ENCODE results near the gene NCR2. TPM values are rescaled to one million over a fixed set of nuclear protein-coding genes. Genes with fewer than 3 reads are reported as not detected.

NCR2 gene
- total and polyA plus RNA-seq, 2 of the 13 experiments (the other 11 are each of a cell fraction or from before 2014, with no cell fraction given): not detected

DNA sequence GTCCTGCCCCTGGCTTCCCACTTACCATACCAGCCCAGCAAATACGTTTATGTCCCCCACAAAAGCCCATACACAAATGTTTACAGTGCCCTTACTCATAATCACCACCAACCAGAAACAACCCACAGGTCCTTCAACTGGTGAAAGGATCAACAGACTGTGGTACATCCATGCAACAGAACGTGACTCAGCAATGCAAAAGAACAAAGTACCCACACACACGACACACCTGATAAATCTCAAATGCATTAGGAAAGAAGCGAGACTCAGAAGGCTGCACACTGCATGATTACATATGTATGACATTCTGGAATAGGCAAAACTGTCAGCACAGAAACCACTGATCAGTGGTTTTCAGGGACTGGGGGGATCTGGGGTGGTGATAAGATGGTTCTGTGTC is 20.5 kb downstream of the NCR2 start:
- CTCF ChIA-PET (ENCODE audit: low intra/inter-chr PET ratio, low total read pairs): no interaction called here
- ATAC-seq: no peak
- Histone ChIP-seq H3K36me3 (replicated peaks in 1 of 2; ENCODE audit: control insufficient read depth in 1 of 2, insufficient read depth in 2 of 2, low read length in 2 of 2) (no peaks in the 10 kb centered on the region), H3K9ac (ENCODE audit: insufficient read depth, low read depth, low read length) (no peak overlapping the region), H2AFZ (ENCODE audit: low read length) (no peak overlapping the region), H3K79me2 (ENCODE audit: insufficient read depth, low read length) (no peaks in the 10 kb centered on the region), H3K27ac (ENCODE audit: extremely low read length, insufficient read depth, low read length) (no peak overlapping the region), H3K4me1 (ENCODE audit: insufficient read depth, low read length) (no peaks in the 10 kb centered on the region), H3K4me2 (ENCODE audit: low read depth, low read length) (no peak overlapping the region), H3K27me3 (ENCODE audit: control insufficient read depth in 1 of 2, insufficient read depth in 2 of 2, low read length in 2 of 2) (peaks cover 1 to 36% of the 10 kb centered on the region in 2 experiments; a peak in 2 of 5 replicates), H4K20me1 (ENCODE audit: insufficient read depth, low read length) (no peaks in the 10 kb centered on the region), H3K4me3 (replicated peaks in 1 of 3; ENCODE audit: insufficient read depth in 1 of 3, low read depth in 2 of 3, low read length in 3 of 3) (no peak overlapping the region), H3K9me3 (ENCODE audit: low read length) (peaks cover 18% of the 10 kb centered on the region)
- POLR2A ChIA-PET: no interaction called here
- intact Hi-C loops (cut with micrococcal nuclease; ENCODE audit: unreplicated experiment): no loop called here
- WGBS (ENCODE audit: low lambda C conversion rate): 2% methylated on average over 4 of the region's 4 CpGs
- TF ChIP-seq, protein P1, sequence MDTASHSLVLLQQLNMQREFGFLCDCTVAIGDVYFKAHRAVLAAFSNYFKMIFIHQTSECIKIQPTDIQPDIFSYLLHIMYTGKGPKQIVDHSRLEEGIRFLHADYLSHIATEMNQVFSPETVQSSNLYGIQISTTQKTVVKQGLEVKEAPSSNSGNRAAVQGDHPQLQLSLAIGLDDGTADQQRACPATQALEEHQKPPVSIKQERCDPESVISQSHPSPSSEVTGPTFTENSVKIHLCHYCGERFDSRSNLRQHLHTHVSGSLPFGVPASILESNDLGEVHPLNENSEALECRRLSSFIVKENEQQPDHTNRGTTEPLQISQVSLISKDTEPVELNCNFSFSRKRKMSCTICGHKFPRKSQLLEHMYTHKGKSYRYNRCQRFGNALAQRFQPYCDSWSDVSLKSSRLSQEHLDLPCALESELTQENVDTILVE (CRISPR knock-in tag; IDR thresholded peaks at IDR 0.05): no peak
- TF ChIP-seq NFE2L2 (IDR thresholded peaks at IDR 0.05; ENCODE audit: low read length): peak; percentile 64
- in situ Hi-C loops (cut with HindIII; ENCODE audit: extremely low pct_ligation_motif_present, low pct_unique_long_range_greater_than_20kb): loop anchor here (25.0 kb wide), 1 partner anchor 681 kb away; no protein-coding TSS in a partner anchor
- no TSS peak for BruUV-seq (replicated peaks)
- FAIRE-seq: no peak
- DNase-seq (ENCODE audit: low spot score): no peak

DNA sequence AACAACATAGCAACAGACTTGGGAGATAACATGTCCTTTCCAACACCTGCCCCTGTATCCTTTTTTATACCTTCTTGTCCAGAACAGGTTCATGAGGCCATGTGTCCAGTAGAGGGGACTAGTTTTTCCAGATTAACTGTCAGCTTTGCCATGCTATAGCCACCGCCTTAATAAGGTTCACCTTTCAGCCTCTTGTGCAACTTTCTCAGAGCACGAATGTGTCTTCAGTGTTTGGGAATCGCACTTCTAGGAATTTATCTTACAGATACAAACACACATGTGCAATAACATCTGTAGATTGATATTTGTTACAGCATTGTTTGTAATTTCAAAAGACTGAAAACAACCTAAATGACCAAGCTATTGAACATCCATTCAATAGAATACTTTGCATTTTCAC is 21.4 kb downstream of the NCR2 start:
- CTCF ChIA-PET (ENCODE audit: low intra/inter-chr PET ratio, low total read pairs): no interaction called here
- peak; percentile 63; the same call in 2 of the 3 replicates for ATAC-seq
- no peaks in the 10 kb centered on the region for H4K20me1 ChIP-seq (ENCODE audit: insufficient read depth, low read length)
- TF ChIP-seq, protein P2, sequence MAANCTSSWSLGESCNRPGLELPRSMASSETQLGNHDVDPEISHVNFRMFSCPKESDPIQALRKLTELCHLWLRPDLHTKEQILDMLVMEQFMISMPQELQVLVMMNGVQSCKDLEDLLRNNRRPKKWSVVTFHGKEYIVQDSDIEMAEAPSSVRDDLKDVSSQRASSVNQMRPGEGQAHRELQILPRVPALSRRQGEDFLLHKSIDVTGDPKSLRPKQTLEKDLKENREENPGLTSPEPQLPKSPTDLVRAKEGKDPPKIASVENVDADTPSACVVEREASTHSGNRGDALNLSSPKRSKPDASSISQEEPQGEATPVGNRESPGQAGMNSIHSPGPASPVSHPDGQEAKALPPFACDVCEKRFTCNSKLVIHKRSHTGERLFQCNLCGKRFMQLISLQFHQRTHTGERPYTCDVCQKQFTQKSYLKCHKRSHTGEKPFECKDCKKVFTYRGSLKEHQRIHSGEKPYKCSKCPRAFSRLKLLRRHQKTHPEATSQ (CRISPR knock-in tag; IDR thresholded peaks at IDR 0.05; ENCODE audit: borderline replicate concordance): no peak
- TF ChIP-seq, protein P3, sequence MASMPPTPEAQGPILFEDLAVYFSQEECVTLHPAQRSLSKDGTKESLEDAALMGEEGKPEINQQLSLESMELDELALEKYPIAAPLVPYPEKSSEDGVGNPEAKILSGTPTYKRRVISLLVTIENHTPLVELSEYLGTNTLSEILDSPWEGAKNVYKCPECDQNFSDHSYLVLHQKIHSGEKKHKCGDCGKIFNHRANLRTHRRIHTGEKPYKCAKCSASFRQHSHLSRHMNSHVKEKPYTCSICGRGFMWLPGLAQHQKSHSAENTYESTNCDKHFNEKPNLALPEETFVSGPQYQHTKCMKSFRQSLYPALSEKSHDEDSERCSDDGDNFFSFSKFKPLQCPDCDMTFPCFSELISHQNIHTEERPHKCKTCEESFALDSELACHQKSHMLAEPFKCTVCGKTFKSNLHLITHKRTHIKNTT (CRISPR knock-in tag; IDR thresholded peaks at IDR 0.05): no peak
- TF ChIP-seq MAFG (CRISPR knock-in tag; IDR thresholded peaks at IDR 0.05): no peak
- TF ChIP-seq FOXP1 (IDR thresholded peaks at IDR 0.05): no peak
- no peak for TF ChIP-seq FOXP1 (CRISPR knock-in tag; IDR thresholded peaks at IDR 0.05)
- TF ChIP-seq IKZF4 (CRISPR knock-in tag; IDR thresholded peaks at IDR 0.05; ENCODE audit: borderline replicate concordance, low read depth, not compliant biosample characterization): no peak
- TF ChIP-seq, protein P4, sequence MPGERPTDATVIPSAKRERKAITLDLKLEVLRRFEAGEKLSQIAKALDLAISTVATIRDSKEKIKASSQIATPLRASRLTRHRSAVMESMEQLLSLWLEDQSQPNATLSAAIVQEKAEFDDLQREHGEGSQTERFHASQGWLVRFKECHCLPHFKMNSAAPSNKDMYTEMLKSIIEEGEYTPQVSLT (CRISPR knock-in tag; IDR thresholded peaks at IDR 0.05; ENCODE audit: borderline replicate concordance, low read depth): no peak
- no peak for TF ChIP-seq NR3C1 (CRISPR knock-in tag; IDR thresholded peaks at IDR 0.05)
- no peak for TF ChIP-seq ELF4 (CRISPR knock-in tag; IDR thresholded peaks at IDR 0.05; ENCODE audit: borderline replicate concordance)
- no peak for TF ChIP-seq MBNL3 (CRISPR knock-in tag; conservative IDR thresholded peaks at IDR 0.05)
- TF ChIP-seq ZNF441 (CRISPR knock-in tag; IDR thresholded peaks at IDR 0.05; ENCODE audit: borderline replicate concordance): no peak
- TF ChIP-seq, protein P5, sequence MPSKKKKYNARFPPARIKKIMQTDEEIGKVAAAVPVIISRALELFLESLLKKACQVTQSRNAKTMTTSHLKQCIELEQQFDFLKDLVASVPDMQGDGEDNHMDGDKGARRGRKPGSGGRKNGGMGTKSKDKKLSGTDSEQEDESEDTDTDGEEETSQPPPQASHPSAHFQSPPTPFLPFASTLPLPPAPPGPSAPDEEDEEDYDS (CRISPR knock-in tag; IDR thresholded peaks at IDR 0.05): no peak
- no peak for TF ChIP-seq ZNF136 (CRISPR knock-in tag; IDR thresholded peaks at IDR 0.05; ENCODE audit: low read depth)

More for the DNA sequence above, 21.4 kb downstream of the NCR2 start:
- peaks cover 18% of the 10 kb centered on the region for H3K9me3 ChIP-seq (ENCODE audit: low read length)
- H3K4me1 ChIP-seq (ENCODE audit: insufficient read depth, low read length): no peaks in the 10 kb centered on the region
- H3K9ac ChIP-seq (ENCODE audit: insufficient read depth, low read depth, low read length): no peak overlapping the region
- FAIRE-seq (peak; percentile 39), DNase-seq (ENCODE audit: low spot score) (no peak)
- H2AFZ ChIP-seq (ENCODE audit: low read length): no peak overlapping the region
- no peaks in the 10 kb centered on the region for H3K36me3 ChIP-seq (replicated peaks in 1 of 2; ENCODE audit: control insufficient read depth in 1 of 2, insufficient read depth in 2 of 2, low read length in 2 of 2)
- no peak overlapping the region for H3K27ac ChIP-seq (ENCODE audit: extremely low read length, insufficient read depth, low read length)
- H3K4me2 ChIP-seq (ENCODE audit: low read depth, low read length): no peak overlapping the region
- intact Hi-C loops (cut with micrococcal nuclease; ENCODE audit: unreplicated experiment) (no loop called here), in situ Hi-C loops (cut with HindIII; ENCODE audit: extremely low pct_ligation_motif_present, low pct_unique_long_range_greater_than_20kb) (loop anchor here (25.0 kb wide), 1 partner anchor 680 kb away; no protein-coding TSS in a partner anchor)
- no peaks in the 10 kb centered on the region for H3K79me2 ChIP-seq (ENCODE audit: insufficient read depth, low read length)
- H3K4me3 ChIP-seq (replicated peaks in 1 of 3; ENCODE audit: insufficient read depth in 1 of 3, low read depth in 2 of 3, low read length in 3 of 3): no peak overlapping the region
- 16% methylated on average over 3 of the region's 3 CpGs for WGBS (ENCODE audit: low lambda C conversion rate)
- H3K27me3 ChIP-seq (ENCODE audit: control insufficient read depth in 1 of 2, insufficient read depth in 2 of 2, low read length in 2 of 2): peaks cover 1 to 40% of the 10 kb centered on the region in 2 experiments; a peak in 2 of 5 replicates
- POLR2A ChIA-PET: no interaction called here
- no TSS peak for BruUV-seq (replicated peaks)

All from HepG2 (cell line).